GM23338 (cell line): Measurements from ENCODE around the gene AMZ1. TPM values are rescaled to one million over a fixed set of nuclear protein-coding genes. Genes with fewer than 3 reads are reported as not detected.

Source experiments
- ATAC-seq: fragments of 200-7000 bp; cut with Tn5 transposase; 3 replicates; pipeline ENCODE4 v1.9.1; 2020
- DNase-seq: peaks from one replicate; pipeline ENCODE4 v3.0.0-alpha.2; 2015; ENCODE audit warnings: low spot score
- H2AFZ ChIP-seq: fragments of 200-600 bp; sonication (generic); 2 replicates; pipeline ENCODE4 v1.8.0; 2016; ENCODE audit warnings: antibody characterized with exemption, mild to moderate bottlenecking, moderate library complexity
- H3F3A ChIP-seq: fragments of 200-600 bp; sonication (generic); replicated peaks from 2 replicates; pipeline ENCODE4 v1.8.0; 2017; ENCODE audit warnings: antibody characterized with exemption, mixed run types, low read depth
- H3K27ac ChIP-seq: fragments of 200-600 bp; sonication (generic); 2 replicates; pipeline ENCODE4 v1.6.1; 2016; ENCODE audit warnings: low read depth
- H3K27me3 ChIP-seq: fragments of 200-600 bp; sonication (generic); 2 replicates; pipeline ENCODE4 v1.8.0; 2016; ENCODE audit warnings: mild to moderate bottlenecking, mixed run types, moderate library complexity; ENCODE audit not compliant: insufficient read depth
- H3K36me3 ChIP-seq: fragments of 200-600 bp; sonication (generic); 2 replicates; pipeline ENCODE4 v1.8.0; 2016; ENCODE audit warnings: mild to moderate bottlenecking; ENCODE audit not compliant: insufficient read depth
- H3K4me1 ChIP-seq: fragments of 200-600 bp; sonication (generic); 2 replicates; pipeline ENCODE4 v1.8.0; 2016; ENCODE audit warnings: mild to moderate bottlenecking, moderate library complexity; ENCODE audit not compliant: insufficient read depth
- H3K4me2 ChIP-seq: fragments of 200-600 bp; sonication (generic); 2 replicates; pipeline ENCODE4 v1.7.1; 2017; ENCODE audit warnings: mixed run types
- H3K4me3 ChIP-seq: fragments of 200-600 bp; sonication (generic); 2 replicates; pipeline ENCODE4 v1.6.1; 2016; ENCODE audit warnings: mixed run types
- H3K79me2 ChIP-seq: fragments of 200-600 bp; sonication (generic); replicated peaks from 2 replicates; pipeline ENCODE4 v1.8.0; 2017; ENCODE audit warnings: mild to moderate bottlenecking; ENCODE audit not compliant: insufficient read depth
- H3K9me2 ChIP-seq: fragments of 200-600 bp; sonication (generic); 2 replicates; pipeline ENCODE4 v1.8.0; 2017; ENCODE audit not compliant: insufficient read depth
- H4K20me1 ChIP-seq: fragments of 200-600 bp; sonication (generic); replicated peaks from 2 replicates; pipeline ENCODE4 v1.8.0; 2017; ENCODE audit warnings: mild to moderate bottlenecking; ENCODE audit not compliant: insufficient read depth
- H3K27ac Mint-ChIP-seq: 2 replicates; pipeline ENCODE4 v1.8.0; 2020; ENCODE audit warnings: inconsistent platforms, mild to moderate bottlenecking, moderate library complexity, mixed read lengths
- H3K27me3 Mint-ChIP-seq: 3 replicates; pipeline ENCODE4 v1.8.0; 2022; ENCODE audit warnings: low read depth, mild to moderate bottlenecking, moderate library complexity, mixed read lengths, inconsistent platforms; ENCODE audit not compliant: insufficient read depth, poor library complexity
- H3K36me3 Mint-ChIP-seq: 3 replicates; pipeline ENCODE4 v1.8.0; 2021; ENCODE audit warnings: low read depth, mild to moderate bottlenecking, inconsistent platforms, moderate library complexity, mixed read lengths
- H3K4me1 Mint-ChIP-seq: 3 replicates; pipeline ENCODE4 v1.8.0; 2020; ENCODE audit warnings: mild to moderate bottlenecking, inconsistent platforms, mixed read lengths
- H3K4me3 Mint-ChIP-seq: 3 replicates; pipeline ENCODE4 v1.8.0; 2021; ENCODE audit warnings: moderate library complexity, mild to moderate bottlenecking, inconsistent platforms, mixed read lengths
- H3K9me3 Mint-ChIP-seq: 3 replicates; pipeline ENCODE4 v1.8.0; 2020; ENCODE audit warnings: moderate library complexity, mild to moderate bottlenecking, inconsistent platforms, mixed read lengths
- EZH2 ChIP-seq: fragments of 200-600 bp; sonication (generic); IDR thresholded peaks from one replicate; pipeline ENCODE4 v1.8.0; 2017; ENCODE audit warnings: antibody characterized with exemption, mild to moderate bottlenecking, low read depth; ENCODE audit not compliant: unreplicated experiment
- JUNB ChIP-seq: IDR thresholded peaks from one replicate; pipeline ENCODE4 v1.6.1; 2016; ENCODE audit warnings: antibody characterized with exemption; ENCODE audit not compliant: unreplicated experiment
- POLR2AphosphoS5 ChIP-seq: IDR thresholded peaks from 2 replicates; pipeline ENCODE4 v1.6.1; 2016; ENCODE audit warnings: antibody characterized with exemption, low read depth
- STAT1 ChIP-seq: IDR thresholded peaks from one replicate; pipeline ENCODE4 v1.6.1; 2016; ENCODE audit warnings: antibody characterized with exemption; ENCODE audit not compliant: unreplicated experiment
- polyA plus RNA-seq: library from polyadenylated mRNA; unstranded; fragments of >200 nt; fragmentation: Nextera tagmentation; extraction: Ambion mirVana; gene quantifications from 2 replicates; pipeline ENCODE4 v1.2.1, GENCODE V29; 2016
- total RNA-seq: library from RNA; depleted of rRNA; stranded (reverse); fragments of >200 nt; shearing (Covaris generic); gene quantifications from 2 replicates; pipeline ENCODE4 v1.2.3, GENCODE V29; 2014
- TF ChIP-seq, protein P1 (sequence below): fragments of 250-450 bp; sonication (Bioruptor Pico); IDR thresholded peaks from 2 replicates; pipeline ENCODE4 v1.5.0; 2020; ENCODE audit warnings: mild to moderate bottlenecking, moderate library complexity

AMZ1 gene
- total and polyA plus RNA-seq, 2 experiments from 2014 or later, result 0.73 to 4.5 TPM

- TF ChIP-seq, protein P1, sequence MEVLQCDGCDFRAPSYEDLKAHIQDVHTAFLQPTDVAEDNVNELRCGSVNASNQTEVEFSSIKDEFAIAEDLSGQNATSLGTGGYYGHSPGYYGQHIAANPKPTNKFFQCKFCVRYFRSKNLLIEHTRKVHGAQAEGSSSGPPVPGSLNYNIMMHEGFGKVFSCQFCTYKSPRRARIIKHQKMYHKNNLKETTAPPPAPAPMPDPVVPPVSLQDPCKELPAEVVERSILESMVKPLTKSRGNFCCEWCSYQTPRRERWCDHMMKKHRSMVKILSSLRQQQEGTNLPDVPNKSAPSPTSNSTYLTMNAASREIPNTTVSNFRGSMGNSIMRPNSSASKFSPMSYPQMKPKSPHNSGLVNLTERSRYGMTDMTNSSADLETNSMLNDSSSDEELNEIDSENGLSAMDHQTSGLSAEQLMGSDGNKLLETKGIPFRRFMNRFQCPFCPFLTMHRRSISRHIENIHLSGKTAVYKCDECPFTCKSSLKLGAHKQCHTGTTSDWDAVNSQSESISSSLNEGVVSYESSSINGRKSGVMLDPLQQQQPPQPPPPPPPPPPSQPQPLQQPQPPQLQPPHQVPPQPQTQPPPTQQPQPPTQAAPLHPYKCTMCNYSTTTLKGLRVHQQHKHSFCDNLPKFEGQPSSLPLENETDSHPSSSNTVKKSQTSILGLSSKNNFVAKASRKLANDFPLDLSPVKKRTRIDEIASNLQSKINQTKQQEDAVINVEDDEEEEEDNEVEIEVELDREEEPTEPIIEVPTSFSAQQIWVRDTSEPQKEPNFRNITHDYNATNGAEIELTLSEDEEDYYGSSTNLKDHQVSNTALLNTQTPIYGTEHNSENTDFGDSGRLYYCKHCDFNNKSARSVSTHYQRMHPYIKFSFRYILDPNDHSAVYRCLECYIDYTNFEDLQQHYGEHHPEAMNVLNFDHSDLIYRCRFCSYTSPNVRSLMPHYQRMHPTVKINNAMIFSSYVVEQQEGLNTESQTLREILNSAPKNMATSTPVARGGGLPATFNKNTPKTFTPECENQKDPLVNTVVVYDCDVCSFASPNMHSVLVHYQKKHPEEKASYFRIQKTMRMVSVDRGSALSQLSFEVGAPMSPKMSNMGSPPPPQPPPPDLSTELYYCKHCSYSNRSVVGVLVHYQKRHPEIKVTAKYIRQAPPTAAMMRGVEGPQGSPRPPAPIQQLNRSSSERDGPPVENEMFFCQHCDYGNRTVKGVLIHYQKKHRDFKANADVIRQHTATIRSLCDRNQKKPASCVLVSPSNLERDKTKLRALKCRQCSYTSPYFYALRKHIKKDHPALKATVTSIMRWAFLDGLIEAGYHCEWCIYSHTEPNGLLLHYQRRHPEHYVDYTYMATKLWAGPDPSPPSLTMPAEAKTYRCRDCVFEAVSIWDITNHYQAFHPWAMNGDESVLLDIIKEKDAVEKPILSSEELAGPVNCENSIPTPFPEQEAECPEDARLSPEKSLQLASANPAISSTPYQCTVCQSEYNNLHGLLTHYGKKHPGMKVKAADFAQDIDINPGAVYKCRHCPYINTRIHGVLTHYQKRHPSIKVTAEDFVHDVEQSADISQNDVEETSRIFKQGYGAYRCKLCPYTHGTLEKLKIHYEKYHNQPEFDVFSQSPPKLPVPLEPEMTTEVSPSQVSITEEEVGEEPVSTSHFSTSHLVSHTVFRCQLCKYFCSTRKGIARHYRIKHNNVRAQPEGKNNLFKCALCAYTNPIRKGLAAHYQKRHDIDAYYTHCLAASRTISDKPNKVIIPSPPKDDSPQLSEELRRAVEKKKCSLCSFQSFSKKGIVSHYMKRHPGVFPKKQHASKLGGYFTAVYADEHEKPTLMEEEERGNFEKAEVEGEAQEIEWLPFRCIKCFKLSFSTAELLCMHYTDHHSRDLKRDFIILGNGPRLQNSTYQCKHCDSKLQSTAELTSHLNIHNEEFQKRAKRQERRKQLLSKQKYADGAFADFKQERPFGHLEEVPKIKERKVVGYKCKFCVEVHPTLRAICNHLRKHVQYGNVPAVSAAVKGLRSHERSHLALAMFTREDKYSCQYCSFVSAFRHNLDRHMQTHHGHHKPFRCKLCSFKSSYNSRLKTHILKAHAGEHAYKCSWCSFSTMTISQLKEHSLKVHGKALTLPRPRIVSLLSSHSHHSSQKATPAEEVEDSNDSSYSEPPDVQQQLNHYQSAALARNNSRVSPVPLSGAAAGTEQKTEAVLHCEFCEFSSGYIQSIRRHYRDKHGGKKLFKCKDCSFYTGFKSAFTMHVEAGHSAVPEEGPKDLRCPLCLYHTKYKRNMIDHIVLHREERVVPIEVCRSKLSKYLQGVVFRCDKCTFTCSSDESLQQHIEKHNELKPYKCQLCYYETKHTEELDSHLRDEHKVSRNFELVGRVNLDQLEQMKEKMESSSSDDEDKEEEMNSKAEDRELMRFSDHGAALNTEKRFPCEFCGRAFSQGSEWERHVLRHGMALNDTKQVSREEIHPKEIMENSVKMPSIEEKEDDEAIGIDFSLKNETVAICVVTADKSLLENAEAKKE (CRISPR knock-in tag), result no peak
- no peak for TF ChIP-seq STAT1
These were observed 14.6 kb downstream of the AMZ1 start (continued) for GRCh38 chr7:2702594-2702957.

- 0 out of 3 replicates have a peak, but pooled peaks cover 2% of the 10 kb centered on the region for H3K9me3 Mint-ChIP-seq
- no peak for TF ChIP-seq JUNB
- TF ChIP-seq POLR2AphosphoS5, result no peak
- TF ChIP-seq, protein P1 (CRISPR knock-in tag), result no peak
- no peak for TF ChIP-seq EZH2
These were observed 17.5 kb downstream of the AMZ1 start for GRCh38 chr7:2705371-2706096.

More at GRCh38 chr7:2705371-2706096, 17.5 kb downstream of the AMZ1 start:
- Histone ChIP-seq H3K79me2 (no peaks in the 10 kb centered on the region), H4K20me1 (no peaks in the 10 kb centered on the region; the same call in 1 of the 2 replicates), H3K4me2 (no peak overlapping the region), H3K27ac (no peak overlapping the region), H3K4me1 (no peaks in the 10 kb centered on the region), H3K27me3 (no peaks in the 10 kb centered on the region), H3K9me2 (no peaks in the 10 kb centered on the region), H3K36me3 (no peaks in the 10 kb centered on the region), H3F3A (no peaks in the 10 kb centered on the region), H3K4me3 (no peak overlapping the region), H2AFZ (no peak overlapping the region)
- ATAC-seq, result no peak
- Mint-ChIP-seq H3K27ac (no peak overlapping the region), H3K4me1 (peaks cover 14% of the 10 kb centered on the region), H3K27me3 (peaks cover 12% of the 10 kb centered on the region), H3K36me3 (no peaks in the 10 kb centered on the region), H3K4me3 (no peak overlapping the region)
- DNase-seq, result no peak
